Skeletal muscle cell (primary cell): ENCODE data around the gene KRT39.

Experiments
- DNase-seq: peaks from one replicate; pipeline ENCODE4 v3.0.0-alpha.2; 2010; ENCODE audit warnings: low read depth
- H3K4me3 ChIP-seq: 2 replicates; pipeline ENCODE4 v1.5.1; 2011; ENCODE audit warnings: low read depth, mild to moderate bottlenecking, control low read depth, low read length, moderate library complexity

The KRT39 gene

DNA sequence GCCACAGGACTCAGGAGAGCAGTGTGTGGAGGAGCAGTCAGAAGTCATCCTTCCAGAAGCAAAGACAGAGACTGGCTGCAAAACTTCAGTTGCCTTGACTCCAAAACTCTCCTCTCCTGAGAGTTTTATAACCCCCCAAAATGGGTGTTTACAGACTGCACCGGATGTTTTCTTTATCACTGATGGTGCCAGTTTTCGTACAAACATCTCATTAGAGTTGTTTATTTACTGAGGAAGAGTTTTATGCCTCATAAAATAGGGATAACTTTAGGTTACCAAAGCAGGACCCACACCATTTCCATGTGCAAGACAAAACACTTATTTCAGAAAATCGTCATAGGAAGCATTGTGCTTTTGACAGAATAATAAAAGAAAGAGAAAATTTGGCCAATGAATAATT is 17.5 kb upstream of the KRT39 start, which contains the start of gene KRT40:
TSS of gene KRT40 (minus strand) at position 101 of the 400 bp plus-strand sequence. CDS start at position 48, 53 bp downstream.
- DNase-seq = no peak
- H3K4me3 ChIP-seq = no peak within 1 kb of the TSS

DNA sequence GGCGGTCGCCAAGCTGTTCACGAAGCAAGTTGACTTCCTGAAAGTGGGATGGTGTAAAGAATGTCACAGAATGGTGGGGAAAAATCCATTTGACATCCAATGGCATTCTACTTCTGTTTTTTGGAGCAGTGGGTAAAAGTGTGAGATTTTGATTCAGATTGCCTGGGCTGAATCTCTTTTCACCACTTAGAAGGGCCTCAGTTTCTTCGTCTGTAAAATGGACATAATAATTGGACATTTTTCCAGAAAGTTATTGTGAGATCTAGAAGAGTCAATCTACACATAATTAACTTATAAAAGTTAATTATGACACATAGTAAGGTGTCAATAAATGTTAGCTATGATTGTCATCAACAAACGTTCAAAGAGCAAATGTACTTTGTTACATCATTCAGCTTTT is 14.4 kb upstream of the KRT39 start:
- H3K4me3 ChIP-seq = no peak overlapping the region
- DNase-seq = no peak

DNA sequence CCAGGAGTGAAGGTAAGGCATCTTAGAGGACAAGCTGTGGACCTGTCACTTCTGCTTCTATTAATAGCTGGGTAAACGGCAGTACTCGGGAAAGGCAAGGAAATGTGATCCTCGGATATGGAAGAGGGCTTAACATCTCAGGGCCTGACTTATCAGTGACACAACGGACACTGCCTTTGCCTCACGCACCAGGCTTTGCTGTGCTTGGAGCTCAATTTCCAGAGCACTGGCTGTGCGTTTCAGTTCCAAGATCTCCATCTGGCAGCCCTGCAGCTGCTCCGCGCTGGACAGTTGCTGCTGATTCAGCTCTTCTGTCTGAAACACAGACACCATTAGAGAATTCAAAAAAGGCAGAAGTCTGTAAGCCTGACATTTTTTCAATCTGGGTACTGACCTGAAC is 13.8 kb upstream of the KRT39 start:
- no peak overlapping the region for H3K4me3 ChIP-seq
- DNase-seq = peak; percentile 28

DNA sequence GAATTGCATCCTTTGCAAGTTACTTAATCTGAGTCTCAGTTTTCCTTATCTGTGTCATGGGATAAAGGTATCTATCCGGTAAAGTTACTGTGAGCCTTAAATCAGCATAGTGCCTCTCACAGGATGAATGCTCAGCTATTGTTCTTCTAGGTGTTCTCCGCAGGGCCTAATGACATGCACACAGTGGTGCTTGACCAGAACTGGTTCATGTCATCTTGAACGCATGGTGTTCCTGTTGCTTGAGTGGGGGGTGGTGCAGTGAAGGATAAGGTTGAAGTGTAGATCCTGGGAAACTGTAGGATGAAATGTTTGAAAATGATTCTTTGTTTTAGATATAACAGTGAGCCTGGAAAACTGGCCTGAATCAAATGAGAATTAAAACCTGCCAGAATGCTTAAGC is 13.4 kb upstream of the KRT39 start:
- no peak overlapping the region for H3K4me3 ChIP-seq
- no peak for DNase-seq

DNA sequence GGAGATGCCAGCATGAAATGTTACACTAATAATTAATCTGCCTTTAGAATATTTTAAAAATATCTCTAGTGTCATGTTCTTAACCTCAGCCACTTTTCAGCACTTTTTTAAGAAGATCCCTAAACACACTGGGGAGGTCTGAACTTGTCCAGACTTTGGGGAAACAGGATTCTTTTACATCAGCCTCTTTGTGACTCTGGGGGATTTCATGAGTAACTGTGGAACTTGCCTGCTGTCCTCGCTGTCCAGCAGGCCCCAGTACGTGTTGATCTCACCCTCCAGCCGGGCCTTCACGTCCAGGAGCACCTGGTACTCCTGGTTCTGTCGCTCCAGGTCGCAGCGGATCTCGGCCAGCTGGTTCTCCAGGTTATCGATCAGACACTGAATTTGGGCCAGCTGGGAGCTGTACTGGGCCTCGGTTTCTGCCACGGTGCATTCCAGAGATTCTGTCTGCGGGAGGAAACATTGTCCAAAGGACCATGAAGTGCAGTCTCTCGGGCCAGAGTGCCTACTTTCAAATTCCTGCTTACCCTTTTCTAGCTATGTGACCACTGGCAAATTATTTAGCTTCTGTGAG is 11.9 kb upstream of the KRT39 start:
- no peak overlapping the region for H3K4me3 ChIP-seq

DNA sequence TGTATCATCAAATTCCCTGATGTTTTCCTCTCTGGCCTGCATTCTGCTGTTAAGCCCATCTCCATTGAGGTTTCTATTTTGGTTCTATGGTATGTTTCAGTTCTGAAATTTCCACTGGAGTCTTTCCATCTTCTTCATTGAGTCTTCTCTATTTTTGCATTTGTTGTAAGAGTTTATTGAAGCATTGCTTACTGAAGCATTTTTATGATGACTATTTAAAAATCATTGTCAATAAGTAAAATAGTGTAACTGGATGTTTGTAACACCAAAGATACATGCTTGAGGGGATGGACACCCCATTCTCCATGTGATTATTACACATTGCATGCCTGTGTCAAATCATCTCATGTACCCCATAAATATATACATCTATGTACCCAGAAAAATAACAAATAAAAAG is 8.8 kb upstream of the KRT39 start:
- no peak overlapping the region for H3K4me3 ChIP-seq
- DNase-seq = no peak

More for the DNA sequence above, 11.9 kb upstream of the KRT39 start:
- DNase-seq = no peak

DNA sequence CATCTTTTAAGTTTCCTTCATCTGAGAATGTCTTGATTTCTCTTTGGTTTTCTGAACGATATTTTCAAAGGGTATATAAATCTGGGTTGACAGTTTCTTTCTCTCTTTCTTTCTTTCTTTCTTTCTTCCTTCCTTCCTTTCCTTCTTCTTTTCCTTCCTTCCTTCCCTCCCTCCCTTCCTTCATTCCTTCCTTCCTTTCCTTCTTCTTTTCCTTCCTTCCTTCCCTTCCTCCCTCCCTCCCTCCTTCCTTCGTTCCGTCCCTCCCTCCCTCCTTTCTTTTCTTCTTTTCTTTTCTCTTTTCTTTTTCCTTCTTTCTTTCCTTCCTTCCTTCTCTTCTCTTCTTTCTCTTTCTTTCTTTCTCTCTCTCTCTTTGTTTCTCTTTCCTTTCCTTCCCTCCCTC is 7.6 kb upstream of the KRT39 start:
- no peak for DNase-seq
- H3K4me3 ChIP-seq = no peak overlapping the region

DNA sequence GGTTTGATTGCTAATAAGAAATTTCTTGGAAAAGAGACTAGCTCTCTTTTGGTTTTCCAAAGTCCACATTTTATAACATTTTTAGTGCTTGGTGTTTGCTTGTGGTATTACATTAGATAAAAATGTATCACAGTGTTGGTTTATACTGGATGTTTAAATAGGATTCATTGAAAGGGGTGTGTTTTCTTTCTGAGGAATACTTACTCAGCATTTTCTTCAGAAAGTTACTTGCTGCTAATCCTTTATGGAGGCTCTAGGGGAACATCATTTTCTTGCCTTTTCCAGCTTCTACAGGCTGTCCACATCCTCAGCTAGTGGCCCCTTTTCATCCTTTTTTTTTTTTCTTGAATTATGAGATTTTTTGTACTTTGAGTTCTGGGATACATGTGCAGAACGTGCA is 834 bp upstream of the KRT39 start:
- no peak for DNase-seq
- no peak overlapping the region for H3K4me3 ChIP-seq

DNA sequence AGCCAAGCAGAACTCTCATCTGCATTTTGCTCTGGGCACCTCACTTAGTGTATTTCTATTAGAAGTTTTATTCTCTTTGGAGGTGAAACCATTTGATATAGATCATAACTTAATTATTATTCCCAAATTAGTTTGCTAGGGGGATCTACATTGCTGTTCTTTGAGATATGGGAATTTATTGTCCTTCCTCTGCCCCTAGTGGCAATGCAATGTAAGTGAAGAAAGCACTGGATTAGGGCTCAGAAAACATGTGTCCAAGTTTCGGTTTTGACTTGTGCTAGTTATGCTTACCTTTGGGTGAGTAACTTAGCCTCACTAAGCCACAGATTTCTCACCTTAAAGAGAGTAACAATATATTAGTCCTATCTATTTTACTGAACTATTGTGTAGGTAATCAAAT is 2.9 kb downstream of the KRT39 start:
- no peak for DNase-seq

DNA sequence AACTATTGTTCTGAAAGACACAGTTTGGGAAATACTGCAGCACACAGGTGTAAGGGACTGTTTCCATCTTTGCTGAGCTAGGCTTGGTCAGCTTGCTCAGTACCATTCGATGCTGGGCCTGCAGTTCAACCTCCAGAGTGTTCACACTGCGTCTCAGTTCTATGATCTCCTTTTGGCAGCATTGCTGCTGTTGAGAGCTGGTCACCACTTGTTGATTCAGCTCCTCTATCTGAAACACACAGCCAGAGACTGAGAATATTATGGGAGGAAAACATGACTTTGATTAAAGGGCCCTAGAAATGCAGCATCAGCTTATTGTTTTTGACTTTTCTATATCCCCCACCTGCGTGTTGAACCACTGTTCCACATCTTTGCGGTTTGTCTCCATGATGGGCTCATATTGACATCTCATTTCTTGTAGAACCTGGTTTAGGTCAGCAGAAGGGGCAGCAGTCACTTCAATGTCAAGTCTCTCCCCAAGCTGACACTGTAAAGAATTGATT is 4.6 kb downstream of the KRT39 start:
- no peak overlapping the region for H3K4me3 ChIP-seq
- DNase-seq = no peak

More for the DNA sequence above, 2.9 kb downstream of the KRT39 start:
- no peak overlapping the region for H3K4me3 ChIP-seq

DNA sequence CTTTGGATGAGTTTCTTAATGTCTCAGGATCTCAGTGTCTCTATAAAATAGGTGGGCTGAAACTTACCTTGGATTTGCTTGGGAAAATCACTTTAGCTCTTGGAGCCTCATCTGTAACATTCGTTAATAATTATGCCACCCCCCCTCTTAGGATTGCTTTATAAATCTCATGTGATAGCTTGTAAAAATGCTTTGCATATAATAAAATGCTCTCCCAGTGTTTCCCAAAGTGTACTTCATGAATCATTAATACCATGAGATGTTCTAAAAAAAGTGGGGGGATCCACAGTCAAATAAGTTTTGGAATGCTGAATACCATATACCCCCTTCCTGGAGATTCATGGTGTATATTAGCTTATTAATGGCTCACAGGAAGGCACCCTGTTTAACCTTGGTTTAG is 5.2 kb downstream of the KRT39 start:
- H3K4me3 ChIP-seq = no peak overlapping the region
- DNase-seq = no peak

DNA sequence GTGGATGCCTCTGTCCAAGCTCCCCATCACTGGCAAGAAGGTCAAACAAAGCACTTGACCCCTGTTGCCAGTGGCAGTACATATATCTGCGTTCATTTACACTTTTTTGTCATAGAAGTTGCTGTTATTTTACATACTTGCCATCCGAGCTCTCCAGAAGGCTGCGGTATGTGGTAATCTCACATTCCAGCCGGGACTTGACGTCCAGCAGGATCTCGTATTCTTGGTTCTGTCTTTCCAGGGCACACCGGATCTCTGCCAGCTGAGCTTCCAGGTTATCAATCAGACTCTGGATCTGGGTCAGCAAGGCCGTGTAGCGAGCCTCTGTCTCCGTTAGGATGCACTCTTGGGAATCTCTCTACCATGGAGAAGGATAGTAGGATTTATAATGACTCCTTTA is 6.6 kb downstream of the KRT39 start:
- DNase-seq = no peak

DNA sequence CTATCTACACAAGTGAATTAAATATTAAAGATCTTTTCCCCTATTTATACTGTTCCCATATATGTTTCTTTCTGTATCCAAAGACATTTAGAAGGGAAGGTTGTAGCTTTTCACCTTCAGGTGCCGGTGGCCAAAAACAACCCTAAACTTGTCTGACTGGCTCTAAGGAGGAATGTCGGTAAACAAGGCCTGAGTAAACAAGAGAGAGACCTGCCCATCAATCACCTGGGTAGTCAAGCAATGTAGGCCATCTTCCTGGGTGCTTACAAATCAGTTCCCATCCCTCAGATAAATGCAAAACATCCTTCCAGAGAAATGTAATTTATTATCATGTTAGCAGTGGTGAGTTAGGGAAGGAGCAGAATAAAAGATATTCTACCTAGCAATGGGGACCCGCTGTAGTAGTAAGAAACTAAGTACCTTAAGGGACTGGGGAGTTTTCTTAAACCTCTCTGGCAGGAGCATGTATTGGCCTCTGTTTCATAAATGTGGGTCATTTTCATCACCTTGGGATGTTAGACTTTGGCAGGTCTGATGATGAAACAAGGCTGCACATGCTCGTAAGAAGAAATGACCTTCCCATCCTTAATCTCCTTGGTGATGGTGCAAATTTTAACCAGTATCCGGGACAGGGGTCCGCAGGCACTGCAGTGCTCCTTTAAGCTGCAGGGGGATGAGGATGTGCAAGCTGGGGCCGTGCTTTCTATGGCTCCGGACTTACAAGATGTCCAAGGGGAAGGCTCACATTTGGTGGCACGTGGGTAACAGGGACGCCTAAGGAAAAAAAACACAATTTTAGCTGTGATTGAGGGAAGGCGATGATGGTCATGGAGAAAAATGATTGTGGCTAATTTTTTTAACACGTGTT is 8.4 kb downstream of the KRT39 start:
- no peak for DNase-seq
- no peak overlapping the region for H3K4me3 ChIP-seq

More for the DNA sequence above, 6.6 kb downstream of the KRT39 start:
- no peak overlapping the region for H3K4me3 ChIP-seq

DNA sequence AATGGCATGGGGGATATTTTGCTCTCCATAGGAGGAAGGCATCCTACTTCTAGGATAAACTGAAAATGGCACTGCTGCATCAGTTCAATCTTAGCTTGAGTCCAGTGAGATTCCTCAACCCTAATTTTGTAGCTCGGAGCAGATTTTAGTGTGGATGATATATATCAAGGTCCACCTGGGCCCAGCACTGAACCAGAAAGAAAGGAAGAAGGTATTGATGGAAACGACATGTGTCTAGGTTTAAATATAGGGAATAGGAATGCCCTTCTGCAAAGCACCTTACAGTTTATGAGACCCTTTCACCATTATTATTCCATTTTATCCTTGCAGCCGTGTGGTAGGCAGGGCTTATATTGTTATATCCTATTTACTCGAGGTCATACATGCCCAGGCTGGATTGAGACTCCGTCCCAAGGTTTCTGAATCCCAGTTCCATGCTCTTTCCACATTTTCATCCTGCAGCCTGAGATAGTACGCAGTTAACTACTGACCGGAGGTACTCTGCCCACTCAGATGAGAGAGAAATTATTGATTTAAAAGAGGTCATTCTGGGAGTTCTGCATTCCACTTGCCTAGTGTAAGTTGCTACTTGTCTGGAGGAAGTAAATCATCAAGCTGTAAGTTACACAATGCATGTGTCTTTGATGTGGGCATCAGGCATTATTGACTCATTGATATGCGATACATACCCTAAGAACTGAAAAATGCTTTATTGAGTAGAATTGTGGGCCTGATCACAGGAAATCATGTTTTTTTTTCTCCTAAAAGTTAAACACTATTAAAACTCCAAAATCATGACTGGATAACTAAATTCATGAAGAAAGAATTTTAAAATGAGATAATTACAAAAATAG is 10.1 kb downstream of the KRT39 start:
- no peak overlapping the region for H3K4me3 ChIP-seq
- DNase-seq = peak; percentile 98

DNA sequence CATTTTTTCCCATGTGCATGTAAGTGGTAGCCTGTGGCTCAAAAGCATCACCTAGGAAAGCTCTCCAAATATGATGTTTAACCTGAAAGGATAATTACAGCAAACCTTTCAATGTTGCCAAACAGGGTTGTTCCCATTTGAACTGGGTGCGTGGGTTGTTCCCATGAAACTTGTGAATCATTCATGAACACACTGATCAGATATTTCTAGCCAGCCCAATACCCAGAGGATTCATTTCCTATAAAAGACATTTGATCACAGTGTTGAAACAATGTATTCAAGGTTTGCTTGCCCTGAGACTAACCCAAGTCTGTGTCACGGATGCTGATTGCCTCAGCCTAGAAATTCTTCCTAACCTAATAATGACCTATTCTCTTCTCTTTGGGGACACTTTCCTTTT is 12.9 kb downstream of the KRT39 start:
- peak; percentile 96 for DNase-seq
- no peak overlapping the region for H3K4me3 ChIP-seq

DNA sequence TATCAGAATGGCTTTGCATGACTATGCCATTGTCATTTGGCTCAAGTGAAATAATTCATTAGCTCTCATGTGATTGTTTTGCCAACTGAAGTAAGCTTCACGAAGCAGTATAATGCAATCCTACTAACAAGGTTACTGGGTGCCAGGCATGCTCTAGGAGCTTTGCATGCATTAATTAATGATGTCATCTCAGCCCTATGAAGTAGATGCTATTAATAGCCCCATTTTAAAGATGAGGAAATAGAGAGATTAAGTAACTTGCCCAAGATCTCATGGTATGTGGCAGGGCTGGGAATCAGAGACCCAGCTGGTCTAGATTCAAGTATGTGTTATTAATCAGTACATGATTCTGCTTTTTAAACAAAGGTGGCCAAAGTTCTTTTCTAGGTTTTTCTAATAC is 14.1 kb downstream of the KRT39 start:
- H3K4me3 ChIP-seq = no peak overlapping the region
- peak; percentile 79 for DNase-seq

DNA sequence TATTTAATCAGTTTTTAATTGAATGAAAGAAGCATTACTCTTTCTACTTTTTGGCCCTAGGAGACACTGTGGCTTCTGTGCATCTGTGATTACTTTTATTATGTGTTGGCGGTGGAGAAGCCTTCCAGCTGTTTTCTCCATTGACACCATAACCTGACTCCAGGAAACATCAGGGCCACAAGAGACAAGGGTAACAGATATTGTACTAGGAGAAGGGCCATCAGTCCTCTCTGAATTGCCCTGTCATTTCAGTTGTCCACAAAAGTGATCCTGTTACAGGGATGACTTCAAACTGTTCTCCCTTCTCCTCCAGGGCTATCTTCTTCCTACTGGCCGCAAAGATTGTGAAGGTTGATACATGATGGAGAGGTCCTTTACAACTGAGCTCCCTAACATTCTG is 14.6 kb downstream of the KRT39 start:
- H3K4me3 ChIP-seq = no peak overlapping the region
- DNase-seq = no peak

DNA sequence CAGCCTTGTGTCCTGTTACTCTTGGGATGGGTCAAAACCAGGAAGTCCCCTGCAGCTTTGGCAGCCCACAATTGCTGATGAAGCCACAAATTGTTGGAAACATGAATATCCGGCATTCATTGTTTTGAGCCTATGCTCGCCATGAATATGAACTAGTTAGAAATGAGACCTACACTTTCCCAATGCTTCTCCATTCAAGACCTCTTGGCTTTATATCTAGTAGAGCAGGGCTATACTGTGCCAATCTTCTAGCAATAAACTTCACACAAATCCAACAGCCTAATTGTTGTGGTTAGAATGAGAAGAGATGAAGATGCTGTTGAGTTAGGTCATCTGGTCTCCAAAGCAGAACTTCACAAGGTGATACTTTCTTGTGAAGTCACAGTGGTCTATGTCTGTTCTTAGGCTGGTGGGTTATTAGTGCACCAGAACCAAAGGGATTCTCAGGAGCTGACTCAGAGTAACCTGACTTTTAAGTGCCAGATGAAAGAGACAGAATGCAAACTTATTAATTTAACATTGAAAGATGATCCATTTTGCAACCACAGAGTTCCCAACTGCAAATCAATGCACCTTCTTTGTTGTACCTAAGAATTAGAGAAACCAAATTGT is 15.6 kb downstream of the KRT39 start:
- no peak for DNase-seq

DNA sequence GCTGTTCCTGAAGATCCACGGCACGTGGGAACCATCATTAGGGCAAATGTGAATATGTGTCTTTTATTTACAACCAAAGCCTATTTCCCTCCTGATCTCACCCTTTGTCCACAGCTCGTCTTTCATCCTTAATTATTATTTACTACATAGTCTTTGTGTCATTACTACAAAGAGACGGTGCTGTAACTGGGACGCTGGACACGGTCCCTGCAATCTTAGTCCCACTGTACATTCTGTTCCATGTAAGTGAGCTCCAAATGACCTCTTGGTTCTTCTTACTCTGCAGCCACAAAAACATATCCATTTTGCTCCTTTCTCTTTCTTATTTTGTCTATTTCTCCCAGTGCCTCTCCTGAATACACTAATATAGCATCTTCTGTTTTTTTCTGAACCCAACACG is 16.6 kb downstream of the KRT39 start:
- no peak overlapping the region for H3K4me3 ChIP-seq
- no peak for DNase-seq

More for the DNA sequence above, 15.6 kb downstream of the KRT39 start:
- no peak overlapping the region for H3K4me3 ChIP-seq

DNA sequence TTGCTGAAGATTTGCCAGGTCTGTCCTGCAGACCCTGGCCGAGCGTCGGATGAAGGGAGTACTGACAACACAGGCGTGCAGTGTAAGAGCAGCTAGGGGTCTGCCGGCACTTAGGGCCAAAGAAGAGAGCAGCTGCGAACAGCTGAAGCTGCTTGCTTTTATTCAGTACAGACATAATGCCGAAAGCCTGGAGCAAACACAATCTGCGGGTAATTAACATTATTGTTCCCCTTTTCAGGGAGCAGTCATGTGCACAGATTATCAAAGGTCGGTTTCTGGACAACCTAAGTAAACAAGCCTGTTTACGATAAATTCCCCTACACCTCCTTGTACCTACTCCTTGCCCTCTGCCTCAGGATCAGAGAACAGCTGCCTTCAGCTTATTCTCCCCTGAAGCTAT is 17.3 kb downstream of the KRT39 start:
- DNase-seq = no peak
- no peak overlapping the region for H3K4me3 ChIP-seq
